Activated CD8-positive, alpha-beta memory T cell treated with anti-CD3 and anti-CD28 coated beads, Interleukin-2, amount 50 U/mL, for 1 hour (primary cell): ENCODE measurements around the gene CLEC9A.
"Not testable (repeated sequence)": the region's sequence is repeated elsewhere in the genome, so short reads cannot be mapped to it uniquely, and the experiment has no call there.

Source experiments
- DNase-seq: peaks from one replicate; pipeline ENCODE4 v3.0.0-alpha.2; 2020; ENCODE audit errors: extremely low read depth

CLEC9A gene

GRCh38 chr12:10030446-10030845 lies at the start of gene CLEC9A:
Gene CLEC9A, plus strand, starts transcription at chr12:10030682. Its CDS starts 22,006 bp downstream, at chr12:10052688.
- no peak for DNase-seq

GRCh38 chr12:9991876-9992275 lies 38.6 kb upstream of the CLEC9A start:
- DNase-seq: no peak

GRCh38 chr12:9992296-9992695 lies 38.2 kb upstream of the CLEC9A start:
- no peak for DNase-seq

- DNase-seq: no peak
Observed at GRCh38 chr12:9999016-9999415, 31.5 kb upstream of the CLEC9A start, which contains the start of gene CLEC1B. Gene CLEC1B, minus strand, starts transcription at chr12:9999121. Its CDS starts 21 bp downstream, at chr12:9999100.

- no peak for DNase-seq
Observed at GRCh38 chr12:10001171-10001776, 29.2 kb upstream of the CLEC9A start.

GRCh38 chr12:10012630-10013330 lies 17.7 kb upstream of the CLEC9A start:
- DNase-seq: no peak

GRCh38 chr12:10015450-10015849 lies 15.0 kb upstream of the CLEC9A start:
- DNase-seq: no peak

- DNase-seq: no peak
Observed at GRCh38 chr12:10016881-10017280, 13.6 kb upstream of the CLEC9A start.

GRCh38 chr12:10018386-10018785 lies 12.1 kb upstream of the CLEC9A start:
- no peak for DNase-seq

GRCh38 chr12:10021342-10021741 lies 9.1 kb upstream of the CLEC9A start:
- DNase-seq: no peak

- DNase-seq: no peak
Observed at GRCh38 chr12:10025236-10025635, 5.2 kb upstream of the CLEC9A start.

GRCh38 chr12:10026666-10027065 lies 3.8 kb upstream of the CLEC9A start:
- not testable (repeated sequence) for DNase-seq

- DNase-seq: no peak
Observed at GRCh38 chr12:10027311-10027710, 3.2 kb upstream of the CLEC9A start.

- no peak for DNase-seq
Observed at GRCh38 chr12:10027721-10028120, 2.8 kb upstream of the CLEC9A start.

- no peak for DNase-seq
Observed at GRCh38 chr12:10031321-10031720, 839 bp downstream of the CLEC9A start.

- no peak for DNase-seq
Observed at GRCh38 chr12:10031771-10032175, 1.3 kb downstream of the CLEC9A start.

- DNase-seq: no peak
Observed at GRCh38 chr12:10033783-10034545, 3.5 kb downstream of the CLEC9A start.

- no peak for DNase-seq
Observed at GRCh38 chr12:10042167-10042566, 11.7 kb downstream of the CLEC9A start.

GRCh38 chr12:10048526-10048925 lies 18.0 kb downstream of the CLEC9A start:
- no peak for DNase-seq

GRCh38 chr12:10052193-10052913 lies 21.9 kb downstream of the CLEC9A start:
- DNase-seq: no peak

- no peak for DNase-seq
Observed at GRCh38 chr12:10058387-10058786, 27.9 kb downstream of the CLEC9A start.

- no peak for DNase-seq
Observed at GRCh38 chr12:10065241-10065640, 34.8 kb downstream of the CLEC9A start.
